GM21423 (cell line): ENCODE measurements around the gene MSRB3.
"Not testable (repeated sequence)": the region's sequence is repeated elsewhere in the genome, so short reads cannot be mapped to it uniquely, and the experiment has no call there.

Source experiments
- ATAC-seq: cut with Tn5 transposase; IDR thresholded peaks from one replicate; pipeline ENCODE4 v1.9.1; 2021; ENCODE audit warnings: mild to moderate bottlenecking, moderate library complexity; ENCODE audit not compliant: unreplicated experiment

MSRB3 gene

GRCh38 chr12:65285532-65285931 is 7.0 kb downstream of the MSRB3 start:
- not testable (repeated sequence) for ATAC-seq

DNA sequence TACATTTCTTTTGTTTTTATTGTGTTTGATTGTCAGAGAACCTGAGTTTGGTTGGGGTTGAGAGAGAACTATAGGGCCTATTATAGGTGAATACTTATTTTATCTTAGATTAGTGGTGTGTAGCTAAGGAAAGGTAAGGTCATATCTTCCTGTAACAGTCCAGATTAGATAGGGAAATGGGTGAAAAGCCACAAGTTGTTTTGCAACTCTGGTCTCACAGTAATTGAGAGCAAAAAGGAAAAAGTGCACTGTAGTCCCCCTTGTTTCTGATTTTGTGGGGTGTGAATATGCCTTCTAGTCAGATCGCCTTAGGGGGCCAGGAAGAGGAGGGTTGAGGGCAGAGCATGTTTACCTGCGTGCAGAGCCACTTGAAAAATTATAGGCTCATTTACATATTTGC is 8.9 kb downstream of the MSRB3 start:
- ATAC-seq = no peak

DNA sequence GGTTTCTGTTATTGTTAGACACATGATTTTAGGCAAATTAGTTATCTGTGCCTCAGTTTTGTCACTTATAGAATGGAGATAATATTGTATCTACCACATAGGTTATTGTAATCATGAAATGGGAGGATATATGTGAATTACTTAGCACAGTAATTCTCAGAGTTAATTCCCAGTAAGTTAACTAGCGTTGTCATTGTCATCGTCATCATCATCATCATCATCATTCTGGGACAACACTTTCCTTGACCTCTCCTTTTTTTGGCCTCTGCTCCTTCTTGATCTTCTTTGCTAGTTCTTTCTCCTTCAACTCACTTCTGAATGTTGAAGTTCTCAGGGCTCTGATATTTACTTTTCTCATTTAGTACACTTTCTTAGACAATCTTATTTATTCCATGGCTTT is 13.8 kb downstream of the MSRB3 start:
- ATAC-seq = no peak

- ATAC-seq = no peak
These were observed 15.3 kb downstream of the MSRB3 start for GRCh38 chr12:65293735-65294134.

DNA sequence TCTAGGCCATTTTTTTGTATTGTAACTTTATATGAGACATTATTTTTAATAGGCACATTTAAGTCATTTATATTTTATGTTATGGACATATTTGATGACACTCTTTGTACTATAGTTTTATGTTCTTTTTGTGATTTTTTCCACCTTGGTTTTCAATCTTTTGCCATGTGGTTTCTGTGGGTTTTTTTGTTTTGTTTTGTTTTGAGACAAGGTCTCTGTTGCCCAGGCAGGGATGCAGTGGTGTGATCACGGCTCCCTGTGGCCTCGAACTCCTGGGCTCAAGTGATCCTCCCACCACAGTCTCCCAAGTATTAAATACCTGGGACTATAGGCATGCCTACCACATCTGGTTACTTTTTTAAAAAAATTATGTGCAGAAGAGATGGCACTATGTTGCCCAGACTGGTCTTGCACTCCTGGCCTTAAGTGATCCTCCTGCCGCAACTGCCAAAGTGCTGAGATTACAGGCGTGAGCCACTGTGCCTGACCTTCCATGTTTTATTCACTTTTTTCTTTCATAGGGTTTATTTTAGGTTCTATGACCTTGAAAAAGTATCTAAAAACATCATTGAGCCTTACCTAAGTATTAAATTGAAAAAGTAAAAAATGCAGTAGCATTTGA is 16.3 kb downstream of the MSRB3 start:
- no peak for ATAC-seq

DNA sequence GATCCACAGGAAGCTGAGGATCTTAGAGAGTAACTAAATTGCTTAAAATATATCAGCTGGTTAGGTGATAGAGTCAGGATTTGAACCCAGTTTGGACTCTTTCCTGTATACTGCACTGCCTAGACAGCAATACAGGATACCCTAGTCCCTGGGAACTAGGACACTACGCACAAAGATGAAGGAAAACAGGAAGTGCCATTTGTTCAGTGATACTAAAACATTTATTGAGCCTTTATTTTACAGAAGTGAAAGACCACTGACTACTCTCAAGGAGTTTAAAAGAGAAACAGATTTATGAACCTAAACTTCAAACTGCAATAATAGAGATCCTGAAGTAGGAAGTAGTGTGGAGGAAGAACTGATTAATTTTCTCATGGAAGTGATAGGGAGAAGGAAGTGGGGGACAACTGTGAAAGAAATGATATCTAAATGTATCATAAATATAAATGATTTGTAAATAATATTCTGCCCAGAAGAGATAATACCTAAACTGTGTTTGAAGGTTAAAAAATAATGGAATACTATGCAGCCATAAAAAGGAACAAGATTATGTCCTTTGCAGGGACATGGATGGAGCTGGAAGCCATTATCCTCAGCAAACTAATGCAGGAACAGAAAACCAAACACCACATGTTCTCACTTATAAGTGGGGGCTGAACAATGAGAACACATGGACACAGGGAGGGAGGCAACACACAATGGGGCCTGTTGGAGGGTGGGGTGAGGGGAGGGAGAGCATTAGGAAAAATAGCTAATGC is 18.2 kb downstream of the MSRB3 start:
- ATAC-seq = no peak

DNA sequence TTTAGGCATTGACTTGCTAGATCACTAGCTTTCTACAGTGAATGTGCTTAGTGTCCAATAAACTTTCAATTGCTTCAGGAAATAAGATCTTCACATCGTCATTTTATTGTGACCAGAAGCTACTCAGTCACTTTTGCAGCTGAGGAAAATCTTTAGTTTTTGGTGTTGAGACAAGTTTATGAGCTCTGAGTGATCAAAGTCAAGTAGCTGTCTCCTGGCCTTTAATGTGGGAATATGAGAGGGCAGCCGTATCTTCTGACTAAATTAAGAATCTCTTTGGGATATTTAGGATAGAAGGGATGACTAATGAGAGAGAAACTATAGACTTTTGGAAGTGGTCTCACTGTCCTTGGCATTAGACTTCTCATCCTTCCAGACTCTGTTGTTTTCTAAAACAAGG is 21.6 kb downstream of the MSRB3 start:
- ATAC-seq = no peak

DNA sequence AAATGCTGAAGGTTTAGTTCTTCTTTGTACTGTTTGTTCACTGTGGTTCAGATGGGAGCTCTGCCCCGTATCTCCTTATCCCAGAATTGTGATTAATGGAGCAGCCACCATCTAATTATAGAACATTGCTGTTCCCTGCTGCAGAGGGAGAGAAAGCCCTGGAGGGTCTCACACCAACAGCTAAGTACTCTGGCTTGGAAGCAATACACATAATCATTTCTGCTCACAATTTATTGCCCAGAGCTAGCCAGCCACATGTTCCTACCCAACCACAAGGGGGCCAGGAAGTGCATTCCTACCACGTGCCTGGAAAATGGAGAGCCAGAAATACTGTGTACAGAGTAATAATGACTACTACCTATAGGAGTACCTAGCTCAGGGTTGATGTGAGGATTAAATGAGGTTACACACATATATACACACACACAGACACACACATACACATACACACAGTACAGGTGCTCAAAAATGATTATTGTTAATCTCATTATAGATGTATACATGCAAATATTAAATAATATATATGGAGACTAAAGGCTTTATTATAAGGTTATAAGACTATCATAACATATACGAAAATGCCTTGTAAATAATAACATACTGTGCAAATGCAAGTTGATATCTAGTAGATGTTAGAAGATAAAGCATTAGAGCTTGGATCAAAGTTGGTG is 22.3 kb downstream of the MSRB3 start:
- ATAC-seq = no peak

DNA sequence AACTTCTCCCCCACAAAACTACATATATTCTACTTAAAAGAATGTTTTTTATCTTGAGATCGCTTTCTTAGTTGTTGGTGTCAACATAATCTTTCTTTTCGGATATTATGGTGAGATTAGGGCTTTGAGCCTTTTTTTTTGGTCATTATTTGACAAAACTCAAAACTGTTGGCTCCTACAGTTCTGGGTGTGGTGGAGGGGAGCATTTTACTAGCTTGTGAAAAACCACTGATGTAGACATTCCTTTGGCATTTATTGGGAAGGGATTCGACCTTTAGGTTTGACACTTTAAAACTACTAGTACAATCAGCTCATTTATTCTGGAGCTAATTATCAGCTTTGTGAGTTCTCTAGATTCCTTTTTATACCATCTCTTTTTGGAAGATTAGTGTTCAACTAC is 24.4 kb downstream of the MSRB3 start:
- ATAC-seq = no peak

- no peak for ATAC-seq
These were observed 27.0 kb downstream of the MSRB3 start for GRCh38 chr12:65305346-65305950.

GRCh38 chr12:65306366-65307168 is 28.1 kb downstream of the MSRB3 start:
- ATAC-seq = no peak

DNA sequence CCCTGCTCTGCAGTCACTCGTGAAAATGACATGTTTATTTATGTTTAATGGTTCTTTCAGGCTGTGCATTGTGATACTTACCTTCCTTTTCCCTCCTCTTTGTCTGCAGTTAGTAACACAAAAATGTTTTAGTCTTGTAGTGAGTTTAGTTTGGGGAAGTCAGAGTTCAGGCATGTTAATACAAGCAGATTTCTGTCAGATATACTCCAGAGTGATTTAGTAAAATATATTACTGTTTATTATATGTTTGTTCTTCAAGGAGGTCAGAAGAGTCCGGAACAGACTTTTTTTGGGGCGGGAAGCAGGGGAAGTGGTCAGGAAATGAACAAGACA is 28.7 kb downstream of the MSRB3 start:
- no peak for ATAC-seq

GRCh38 chr12:65308006-65308405 is 29.5 kb downstream of the MSRB3 start:
- ATAC-seq = no peak

DNA sequence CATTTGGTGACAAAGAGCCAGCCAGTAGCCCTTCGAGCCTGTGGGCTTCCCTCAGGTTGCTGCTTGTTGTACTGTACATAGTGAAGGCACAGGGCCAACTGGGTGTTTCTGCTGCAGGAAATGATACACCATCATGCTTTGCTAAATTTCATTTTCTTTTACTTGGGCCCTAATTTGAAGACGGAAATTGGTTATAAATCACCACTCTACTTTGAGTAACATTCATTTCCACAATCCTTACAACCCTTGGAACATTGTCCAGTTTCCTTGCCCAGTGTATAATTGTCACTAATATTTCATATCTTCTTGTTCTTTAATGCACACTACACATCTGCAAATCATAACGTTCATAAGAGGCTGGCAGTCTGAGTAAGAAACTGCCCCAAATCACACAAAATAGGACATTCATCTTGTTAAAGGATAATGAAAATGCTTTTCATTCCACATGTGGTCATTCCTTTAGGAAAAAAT is 30.2 kb downstream of the MSRB3 start:
- no peak for ATAC-seq

DNA sequence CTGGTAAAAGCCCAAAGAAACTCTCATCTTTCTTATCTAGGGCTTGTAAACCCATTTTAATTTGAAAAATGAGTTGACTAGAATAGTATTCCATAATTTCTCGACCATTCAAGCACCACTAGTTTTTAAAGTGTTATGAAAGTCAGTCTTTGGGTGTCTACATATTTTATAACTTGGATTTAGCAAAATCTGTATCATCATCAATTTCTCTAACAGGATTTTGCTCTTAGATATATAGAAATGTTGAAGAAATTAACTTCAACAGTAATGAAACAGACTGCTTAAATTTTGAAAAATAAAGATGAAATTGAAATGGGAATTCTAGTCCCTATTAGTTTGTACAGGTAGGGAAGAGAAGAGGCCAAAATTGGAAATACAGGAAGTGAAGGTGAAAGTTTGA is 32.8 kb downstream of the MSRB3 start:
- ATAC-seq = no peak

DNA sequence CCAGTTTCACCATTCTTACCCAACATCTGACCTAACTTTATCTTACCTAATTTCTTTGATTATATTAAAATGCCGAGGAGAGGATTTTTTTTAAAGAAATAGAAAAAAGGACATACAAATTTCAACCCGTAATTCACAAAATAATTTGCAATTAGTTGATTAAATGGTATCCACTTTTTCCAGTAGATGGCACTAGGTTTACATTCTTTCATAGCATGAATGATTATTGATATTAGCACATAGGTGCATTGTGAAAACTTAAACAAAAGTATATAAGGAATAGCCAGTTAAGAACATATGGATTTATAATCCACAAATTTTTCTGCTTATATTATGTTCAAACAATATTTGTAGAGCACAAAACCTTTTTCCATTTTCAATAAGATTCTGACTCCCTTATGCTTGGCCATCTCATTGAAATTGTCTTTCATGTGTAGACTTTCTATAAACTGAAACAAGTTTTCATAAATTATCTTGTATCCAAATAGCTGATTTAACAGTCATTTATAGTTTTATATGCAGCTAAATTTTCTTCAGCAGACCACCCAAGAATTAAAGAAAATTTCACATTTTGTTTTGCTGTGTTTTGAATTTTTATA is 35.3 kb downstream of the MSRB3 start:
- no peak for ATAC-seq

GRCh38 chr12:65315238-65315637 is 36.8 kb downstream of the MSRB3 start:
- ATAC-seq = not testable (repeated sequence)

- ATAC-seq = no peak
These were observed 39.8 kb downstream of the MSRB3 start for GRCh38 chr12:65318186-65318685.

DNA sequence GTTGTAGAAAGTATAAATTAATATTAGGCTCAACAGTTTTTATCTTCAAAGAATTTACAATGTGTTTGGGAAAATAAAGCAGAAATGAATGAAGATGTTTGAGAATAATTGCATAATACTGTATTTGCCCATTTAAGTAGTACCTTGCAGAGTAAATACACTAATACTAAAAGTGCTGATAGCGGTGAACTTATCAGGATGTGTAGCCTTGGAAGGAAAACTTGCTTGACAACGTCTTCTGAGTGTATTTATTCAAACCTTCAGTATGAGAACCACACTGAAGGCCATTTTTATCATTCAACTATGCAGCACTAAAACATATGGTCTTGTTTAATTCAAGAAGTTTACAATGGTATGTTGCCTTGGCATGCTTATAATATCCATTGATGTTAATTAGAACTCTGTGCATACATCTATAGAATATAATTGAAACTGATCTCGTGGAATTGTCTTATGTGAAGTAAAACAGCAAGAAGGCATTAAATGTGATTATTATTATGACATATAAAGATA is 41.3 kb downstream of the MSRB3 start:
- ATAC-seq = no peak

DNA sequence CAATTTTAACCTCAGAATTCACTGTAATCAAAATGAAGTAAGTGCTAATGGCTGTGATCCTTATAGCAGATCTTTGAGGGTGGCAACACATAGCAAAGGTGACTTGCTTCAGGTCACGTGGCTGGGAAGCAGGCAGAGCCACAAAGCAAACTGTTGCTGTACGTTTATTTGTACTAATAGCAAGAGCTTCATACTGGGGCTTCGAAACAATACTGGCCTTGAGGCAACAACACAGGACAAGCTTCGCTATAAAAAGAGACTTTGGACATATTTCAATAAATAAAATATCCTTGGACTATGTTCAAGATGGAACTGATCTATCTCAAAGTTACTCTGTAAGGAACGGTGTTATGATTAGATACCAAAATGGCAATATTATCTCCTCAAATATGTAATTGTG is 44.6 kb downstream of the MSRB3 start:
- ATAC-seq = no peak
